HG03108 (cell line): ENCODE results near the gene STRIP2.
"Not testable (repeated sequence)": the region's sequence is repeated elsewhere in the genome, so short reads cannot be mapped to it uniquely, and the experiment has no call there.

ENCODE experiments used
- ATAC-seq: cut with Tn5 transposase; IDR thresholded peaks from one replicate; pipeline ENCODE4 v1.9.1; 2021; ENCODE audit warnings: moderate library complexity; ENCODE audit not compliant: unreplicated experiment

STRIP2 gene

GRCh38 chr7:129422727-129423126 lies 11.5 kb upstream of the STRIP2 start:
- ATAC-seq: no peak

- ATAC-seq: no peak
These were observed 10.4 kb upstream of the STRIP2 start for GRCh38 chr7:129423700-129424410.

GRCh38 chr7:129426482-129426881 lies 7.8 kb upstream of the STRIP2 start:
- no peak for ATAC-seq

- no peak for ATAC-seq
These were observed 6.6 kb upstream of the STRIP2 start for GRCh38 chr7:129427526-129428045.

- no peak for ATAC-seq
These were observed 2.2 kb upstream of the STRIP2 start for GRCh38 chr7:129431911-129432643.

GRCh38 chr7:129434675-129435318 lies 565 bp downstream of the STRIP2 start:
- no peak for ATAC-seq

- ATAC-seq: no peak
These were observed 1.2 kb downstream of the STRIP2 start for GRCh38 chr7:129435414-129435829.

GRCh38 chr7:129436335-129436923 lies 2.2 kb downstream of the STRIP2 start:
- no peak for ATAC-seq

GRCh38 chr7:129437190-129437589 lies 3.0 kb downstream of the STRIP2 start:
- no peak for ATAC-seq

- no peak for ATAC-seq
These were observed 4.1 kb downstream of the STRIP2 start for GRCh38 chr7:129438281-129438838.

- no peak for ATAC-seq
These were observed 4.8 kb downstream of the STRIP2 start for GRCh38 chr7:129438839-129439651.

- ATAC-seq: no peak
These were observed 5.9 kb downstream of the STRIP2 start for GRCh38 chr7:129439963-129440625.

GRCh38 chr7:129443612-129444011 lies 9.4 kb downstream of the STRIP2 start:
- ATAC-seq: no peak

GRCh38 chr7:129444776-129445175 lies 10.5 kb downstream of the STRIP2 start:
- ATAC-seq: not testable (repeated sequence)

GRCh38 chr7:129446925-129447324 lies 12.7 kb downstream of the STRIP2 start:
- ATAC-seq: not testable (repeated sequence)

GRCh38 chr7:129447445-129447844 lies 13.2 kb downstream of the STRIP2 start:
- not testable (repeated sequence) for ATAC-seq

- not testable (repeated sequence) for ATAC-seq
These were observed 14.4 kb downstream of the STRIP2 start for GRCh38 chr7:129448608-129449007.

- ATAC-seq: no peak
These were observed 16.1 kb downstream of the STRIP2 start for GRCh38 chr7:129450295-129450694.

GRCh38 chr7:129452589-129453231 lies 18.5 kb downstream of the STRIP2 start:
- ATAC-seq: no peak
